GM18508 (cell line): Measurements from ENCODE around the gene TMEM26.

Experiments
- ATAC-seq: cut with Tn5 transposase; IDR thresholded peaks from one replicate; pipeline ENCODE4 v1.9.1; 2021; ENCODE audit warnings: moderate number of reproducible peaks; ENCODE audit not compliant: insufficient read depth, unreplicated experiment

TMEM26 gene

DNA sequence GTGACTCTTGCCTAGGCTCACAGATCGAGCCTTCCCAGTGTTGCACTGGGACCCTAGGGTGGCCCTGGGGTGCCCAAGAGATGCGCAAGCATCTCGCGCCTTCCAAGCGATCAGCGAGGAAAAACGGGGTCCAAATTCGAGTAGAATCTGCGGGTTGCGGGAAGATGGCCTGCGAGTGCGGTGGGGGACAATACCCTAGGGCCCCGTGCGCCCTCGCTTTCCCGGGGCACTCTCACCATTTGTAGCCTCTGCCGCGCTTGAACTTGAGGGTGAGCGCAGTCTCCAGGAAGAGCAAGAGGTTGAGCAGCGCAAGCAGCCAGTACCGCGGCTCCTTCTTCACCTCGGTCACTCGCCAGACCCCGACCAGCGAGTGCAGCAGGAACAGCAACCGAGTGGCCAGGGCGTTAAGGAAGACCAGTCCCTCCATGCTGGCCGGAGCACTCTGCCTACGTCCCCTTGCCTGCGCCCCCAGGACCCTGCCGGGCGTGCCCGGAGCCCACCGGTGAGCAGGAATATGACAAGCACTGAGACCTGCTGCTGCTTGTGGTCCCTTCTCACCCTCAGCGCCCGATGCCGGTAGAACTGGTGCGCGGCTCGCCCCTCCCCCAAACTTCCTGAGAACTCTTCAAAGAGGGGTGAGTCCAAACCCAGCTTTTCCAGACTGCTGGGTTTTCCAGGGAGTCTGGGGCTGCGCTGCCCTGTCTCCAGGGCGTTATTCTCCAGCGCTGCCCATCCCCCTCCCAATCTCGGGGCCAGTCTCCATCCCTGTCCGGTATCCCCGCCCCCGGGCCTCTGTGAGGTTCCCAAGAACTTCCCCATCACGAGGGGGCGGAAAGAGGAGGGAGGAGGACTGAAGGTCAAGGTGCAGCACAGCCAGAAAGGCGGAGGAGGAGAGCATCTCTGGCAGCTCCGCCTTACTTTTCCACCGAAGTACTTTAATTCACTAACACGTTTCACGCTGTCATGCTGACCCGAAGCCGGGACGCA is at the start of gene TMEM26:
Gene TMEM26 (minus strand): TSS at position 727 of the 987 bp plus-strand sequence. CDS start 300 bp downstream, at position 427.
- no peak for ATAC-seq

DNA sequence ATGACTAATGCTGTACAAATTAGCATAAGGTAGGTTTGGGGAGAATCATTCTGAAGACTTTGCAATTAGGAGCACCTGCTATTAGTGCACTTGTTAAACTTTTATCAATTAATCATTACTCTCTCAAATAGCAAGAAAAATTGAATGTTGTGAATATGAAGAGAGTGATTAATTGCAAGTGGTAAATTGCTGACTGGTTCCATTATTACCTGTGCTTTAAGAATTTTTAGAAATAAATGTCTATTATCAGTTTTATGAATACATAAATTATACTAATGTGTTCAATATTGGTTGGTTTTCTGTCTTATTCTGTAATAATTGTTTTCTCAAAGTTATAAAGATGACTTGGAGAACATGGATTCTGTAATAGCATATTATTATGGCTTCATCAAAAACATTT is 47.3 kb upstream of the TMEM26 start:
- ATAC-seq: no peak

DNA sequence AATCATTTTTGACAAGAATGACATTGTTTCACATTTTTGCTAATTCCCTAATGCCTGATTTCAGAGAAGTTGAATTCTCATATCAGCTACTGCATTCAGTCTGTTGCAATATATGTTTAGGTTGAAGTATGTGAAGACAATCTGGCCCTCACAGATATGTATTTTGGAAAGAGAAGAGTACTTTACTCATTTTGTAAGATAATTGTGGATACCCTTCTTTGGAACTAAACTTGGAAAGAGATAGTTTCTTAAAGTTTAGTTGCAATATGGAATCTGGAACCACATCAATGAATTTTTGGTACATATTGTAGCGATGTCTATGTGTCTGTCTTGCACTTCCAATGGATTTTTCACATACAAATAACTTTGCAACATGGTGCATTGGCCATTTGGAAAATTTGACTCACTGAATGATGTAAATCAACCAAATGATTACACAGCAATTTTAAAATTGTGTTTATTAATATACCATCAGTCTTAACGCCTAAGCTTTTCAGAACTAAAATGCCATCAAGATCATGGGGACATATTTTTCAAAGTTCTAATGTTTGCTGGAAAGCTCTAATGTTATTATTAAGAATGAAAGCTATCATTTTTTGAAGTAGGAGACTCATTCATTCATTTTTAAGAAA is 39.3 kb upstream of the TMEM26 start:
- no peak for ATAC-seq

DNA sequence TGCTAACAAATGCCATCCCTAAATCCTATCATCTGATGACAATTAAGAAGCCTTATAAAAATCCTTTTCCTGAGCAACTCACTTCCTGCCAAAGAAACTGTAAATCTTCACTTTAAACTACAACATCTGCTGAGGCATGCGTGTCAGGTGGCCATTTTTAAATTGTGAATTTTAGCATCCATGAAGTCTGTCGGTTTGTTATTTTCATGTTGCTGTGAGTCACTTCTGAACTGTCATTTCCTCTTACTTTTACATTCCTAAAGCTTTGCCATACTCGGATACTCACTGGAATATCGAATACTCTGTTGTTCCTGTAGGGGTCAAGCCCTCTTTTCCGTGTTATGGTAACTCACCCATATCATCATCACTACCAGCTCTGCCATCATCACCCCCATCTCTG is 34.3 kb upstream of the TMEM26 start:
- no peak for ATAC-seq

DNA sequence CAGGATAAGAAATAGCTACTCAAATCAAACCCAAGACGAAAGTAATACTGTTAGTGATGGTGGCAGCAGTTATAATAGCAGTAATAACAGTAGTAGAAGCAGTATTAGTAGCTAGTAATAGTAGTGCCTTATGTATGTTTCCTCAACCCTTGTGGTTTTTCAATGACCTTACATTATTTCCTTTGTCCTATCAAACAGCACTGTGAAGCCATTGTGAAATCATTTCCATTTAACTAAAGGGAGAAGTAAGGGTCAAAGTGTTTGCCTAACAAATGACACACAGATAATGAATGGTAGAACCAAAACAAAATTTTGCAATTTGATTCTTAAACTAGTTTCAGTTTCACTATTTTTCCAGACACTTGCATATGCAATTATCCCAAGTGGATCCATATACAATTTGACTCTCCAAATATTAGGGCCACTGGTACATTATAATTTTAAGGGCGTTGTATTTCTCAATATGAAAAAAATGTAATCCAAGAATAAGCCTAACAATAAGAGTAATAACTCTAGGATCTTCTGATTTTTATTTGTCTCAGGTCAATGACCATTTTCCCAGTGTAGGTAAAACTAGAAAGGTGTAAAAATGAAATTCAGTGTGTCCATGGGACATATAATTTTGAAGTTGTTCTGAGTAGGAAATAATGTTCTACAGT is 33.7 kb upstream of the TMEM26 start:
- ATAC-seq: no peak

DNA sequence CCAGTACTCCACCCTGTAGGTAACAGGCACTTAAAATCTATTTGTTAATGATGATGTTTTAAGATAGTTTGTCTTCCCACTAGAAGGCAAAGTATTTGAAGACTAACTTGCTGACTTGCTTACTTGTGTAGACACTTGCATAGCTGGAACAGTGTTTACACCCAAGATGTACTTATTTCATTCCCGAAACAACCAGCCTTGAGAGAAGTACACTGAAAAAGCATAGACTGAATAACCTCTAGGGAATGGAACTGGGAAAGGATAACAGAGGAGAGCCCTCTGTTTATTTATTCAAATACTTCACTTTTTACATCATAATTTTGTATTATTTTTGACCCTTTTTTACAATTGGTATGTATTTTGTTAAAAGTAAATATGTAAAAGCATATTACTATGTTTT is 33.1 kb upstream of the TMEM26 start:
- no peak for ATAC-seq

DNA sequence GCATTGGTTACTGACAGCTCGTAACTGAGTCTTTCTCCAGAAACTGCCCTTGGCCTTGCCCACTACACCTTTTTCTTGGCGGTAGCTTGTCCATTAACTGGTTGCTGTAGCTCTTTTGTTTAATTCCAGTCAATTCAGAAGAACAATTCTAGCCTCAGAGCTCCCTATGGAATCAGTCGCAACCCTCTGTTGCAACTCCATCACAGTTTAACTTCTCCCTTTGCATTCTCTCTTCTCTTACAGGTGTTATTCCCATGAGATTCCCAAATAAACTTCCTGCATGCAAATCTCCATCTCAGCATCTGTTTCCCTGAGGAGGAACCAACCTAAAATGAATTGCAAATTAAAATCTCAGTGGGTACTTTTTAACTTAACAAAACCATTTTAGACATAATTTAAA is 28.4 kb upstream of the TMEM26 start:
- no peak for ATAC-seq

DNA sequence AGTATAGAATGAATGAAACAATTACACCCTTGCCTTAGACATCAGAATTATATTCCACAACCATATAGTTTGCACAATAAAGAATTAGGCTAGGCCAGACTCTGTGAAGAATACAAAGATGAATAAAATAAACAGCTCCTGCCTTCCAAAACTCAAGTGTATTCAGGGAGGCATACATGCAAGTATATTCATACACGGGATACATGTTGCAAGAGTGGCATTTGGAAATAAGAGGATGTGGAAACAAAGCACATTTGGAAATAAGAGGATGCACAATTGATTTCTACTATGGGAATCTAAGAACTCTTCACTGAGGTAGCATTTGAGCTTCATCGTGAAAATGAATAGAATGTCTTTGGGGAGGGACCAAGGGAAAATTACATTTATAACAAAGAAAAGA is 27.0 kb upstream of the TMEM26 start:
- ATAC-seq: no peak

DNA sequence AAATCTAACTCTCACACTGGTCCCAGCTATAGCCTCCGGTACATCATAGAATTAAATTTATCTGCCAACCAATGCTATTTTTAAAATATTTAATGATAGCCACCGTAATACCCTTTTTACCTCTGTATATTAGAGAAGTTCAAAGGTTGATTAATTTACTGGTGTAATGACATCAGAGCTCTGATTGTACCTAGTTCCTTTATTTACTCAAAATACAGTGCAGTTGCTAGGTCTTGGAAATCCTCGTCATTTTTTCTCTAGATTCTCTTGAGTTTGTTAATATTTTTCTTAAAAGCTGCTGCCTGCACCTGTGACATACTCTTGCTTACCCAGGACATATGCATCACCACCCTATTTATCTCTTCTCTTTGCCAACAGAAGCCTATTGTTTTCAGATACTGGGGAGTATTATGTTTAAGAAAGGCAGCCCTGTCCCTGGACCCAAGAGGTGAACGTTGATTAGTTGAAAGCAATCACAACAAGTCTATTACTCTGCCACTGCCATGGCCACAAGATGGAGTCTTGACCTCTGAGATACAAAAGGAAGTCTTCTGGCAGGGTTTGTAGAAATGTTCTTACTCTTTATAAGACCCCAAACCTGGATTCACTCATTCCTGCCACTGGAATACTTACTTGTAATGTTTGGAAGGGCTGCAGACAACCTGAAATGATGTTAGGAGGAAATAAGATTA is 25.6 kb upstream of the TMEM26 start:
- no peak for ATAC-seq

DNA sequence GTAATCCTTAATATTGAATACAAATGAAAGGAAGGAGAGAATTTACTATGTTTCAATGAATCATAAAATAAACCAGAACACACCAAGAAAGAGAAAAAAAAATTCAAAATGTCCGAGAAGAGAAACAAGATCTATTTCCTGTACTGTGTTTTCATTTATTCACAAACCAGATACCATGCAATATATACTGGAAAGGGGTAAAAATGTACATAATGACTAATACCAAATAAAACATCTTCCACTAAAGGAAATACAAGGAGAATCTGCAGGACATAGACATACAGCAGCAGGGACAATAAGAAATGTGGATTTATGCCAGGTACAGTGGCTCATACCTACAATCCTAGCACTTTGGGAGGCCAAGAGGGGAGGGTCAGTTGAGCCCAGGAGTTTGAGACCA is 24.3 kb upstream of the TMEM26 start:
- ATAC-seq: no peak

DNA sequence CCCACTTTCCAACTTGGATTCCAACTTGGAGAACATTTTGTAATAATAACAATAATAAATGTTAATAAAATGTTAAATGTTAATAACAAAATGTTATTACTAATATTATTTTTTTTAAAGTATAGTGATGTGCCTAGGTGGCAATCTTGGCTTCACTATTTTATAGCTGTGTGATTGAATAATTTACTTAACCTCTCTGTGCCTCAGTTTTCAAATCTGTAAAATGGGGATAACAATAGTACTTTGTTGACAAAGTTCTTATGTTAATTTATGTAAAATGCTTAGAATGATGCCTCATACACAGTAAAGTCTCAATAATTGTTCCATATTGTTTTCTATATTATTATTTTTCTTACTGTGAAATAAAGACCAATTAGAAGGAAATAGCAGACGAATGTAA is 23.3 kb upstream of the TMEM26 start:
- no peak for ATAC-seq

DNA sequence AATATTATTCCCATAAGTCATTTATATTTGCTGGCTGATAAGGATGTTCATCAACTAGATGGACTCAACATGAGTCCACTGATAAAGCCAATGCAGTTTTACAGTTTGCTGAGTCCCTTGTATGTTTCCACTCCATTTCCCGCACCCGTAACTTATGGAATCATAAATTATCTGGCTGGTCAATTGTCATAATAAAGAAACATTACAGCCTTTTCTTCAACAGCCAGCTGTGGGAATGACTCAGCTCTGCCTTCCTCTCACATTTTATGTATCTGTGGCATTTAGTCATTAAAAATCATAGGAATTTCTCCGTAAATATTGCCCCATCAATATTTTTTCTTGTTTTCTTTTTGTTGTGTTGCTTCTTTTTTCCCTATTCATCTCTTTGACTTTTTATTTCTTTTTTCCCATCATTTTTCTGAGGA is 22.3 kb upstream of the TMEM26 start:
- no peak for ATAC-seq

DNA sequence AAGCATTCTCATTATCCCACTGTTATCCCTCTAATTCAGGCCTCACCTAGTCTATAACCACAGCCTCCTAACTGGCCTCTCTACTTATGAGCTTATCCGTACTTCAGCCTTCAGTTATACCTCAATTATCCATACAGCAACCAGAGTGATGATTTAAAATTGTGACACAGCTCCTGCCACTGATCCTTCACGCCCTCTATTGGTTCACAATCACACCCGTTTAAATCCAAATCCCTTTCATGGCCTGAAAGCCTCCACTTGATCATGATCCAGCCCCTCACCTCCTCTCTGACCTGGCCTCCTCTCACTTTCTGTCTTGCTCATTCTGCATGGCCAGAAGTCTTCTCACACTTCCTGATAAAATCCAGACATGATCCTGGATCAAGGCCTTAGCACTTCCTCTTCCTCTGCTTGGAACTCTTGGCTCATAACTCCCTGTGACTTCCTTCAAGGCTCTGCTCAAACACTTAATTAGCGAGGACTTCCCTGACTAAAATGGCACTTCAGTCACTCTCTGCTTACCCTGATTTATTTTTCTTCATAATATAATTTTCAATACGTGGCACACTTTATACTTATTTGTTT is 19.0 kb upstream of the TMEM26 start:
- no peak for ATAC-seq

DNA sequence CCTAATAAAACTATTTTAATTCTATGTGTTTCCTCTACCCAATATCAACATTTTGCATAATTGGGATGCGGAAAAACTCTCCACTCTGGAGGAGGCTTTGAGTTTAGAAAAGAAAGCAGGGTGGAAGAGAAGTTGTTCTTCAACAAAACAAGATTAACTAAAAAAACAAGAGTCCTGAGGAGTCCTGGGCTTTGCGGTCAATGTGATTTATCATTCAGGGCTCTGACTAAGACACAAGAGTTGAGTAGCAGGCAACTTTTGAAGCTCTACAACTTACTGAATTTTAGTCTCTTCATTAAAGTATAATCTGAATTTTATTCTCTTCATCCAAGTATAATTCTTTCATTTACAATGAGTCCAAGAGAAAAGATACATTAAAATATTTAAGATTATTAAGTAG is 18.3 kb upstream of the TMEM26 start:
- no peak for ATAC-seq

DNA sequence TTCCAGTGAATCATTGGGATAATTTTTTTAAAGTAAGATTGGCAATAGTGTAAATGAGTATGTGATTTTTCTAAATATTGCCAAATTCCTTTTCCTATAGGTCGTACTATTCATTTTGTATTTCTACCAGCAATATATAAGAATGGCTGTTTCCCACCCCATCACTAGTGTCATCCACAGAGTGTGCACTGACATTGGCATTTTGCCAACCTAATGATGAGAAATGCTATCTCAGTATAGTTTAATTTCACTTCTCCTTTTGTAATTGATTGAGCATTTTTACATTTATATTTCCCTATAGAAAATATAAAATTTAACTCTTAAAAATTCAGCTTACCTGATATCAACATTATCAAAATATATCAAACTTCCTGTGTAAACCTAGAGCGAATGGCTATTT is 17.6 kb upstream of the TMEM26 start:
- ATAC-seq: no peak

DNA sequence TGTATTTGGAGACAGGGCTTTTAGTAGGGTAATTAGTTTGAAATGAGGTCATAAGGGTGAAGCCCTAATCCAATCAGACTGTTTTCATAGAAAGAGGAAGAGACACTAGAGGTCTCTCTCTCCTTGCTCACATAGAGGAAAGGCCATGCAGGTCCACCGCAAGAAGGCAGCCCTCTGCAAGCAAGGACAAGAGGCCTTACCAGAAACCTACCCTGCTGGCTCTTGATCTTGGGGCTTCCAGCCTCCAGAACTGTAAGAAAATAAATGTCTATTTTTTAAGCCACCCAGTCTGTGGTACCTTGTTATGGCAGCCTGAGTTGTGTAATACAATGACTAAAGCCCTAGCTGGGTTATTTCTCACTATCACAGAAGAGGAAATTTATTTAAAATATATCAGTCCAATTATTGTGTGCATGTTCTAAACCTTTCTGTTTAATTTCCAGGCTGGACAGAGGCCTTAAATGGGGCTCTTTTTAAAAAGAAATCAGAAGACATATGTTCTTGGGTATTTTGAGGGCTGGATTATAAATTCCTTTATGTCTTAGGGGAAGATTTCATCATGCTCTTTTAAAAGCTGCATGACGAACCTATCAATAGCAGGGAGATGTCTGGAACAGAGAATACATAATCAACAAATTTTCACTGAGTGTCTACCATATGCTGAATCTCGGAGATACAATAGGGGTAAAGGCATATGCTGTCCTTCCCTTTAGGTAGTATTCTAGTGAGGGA is 12.9 kb upstream of the TMEM26 start:
- ATAC-seq: no peak

DNA sequence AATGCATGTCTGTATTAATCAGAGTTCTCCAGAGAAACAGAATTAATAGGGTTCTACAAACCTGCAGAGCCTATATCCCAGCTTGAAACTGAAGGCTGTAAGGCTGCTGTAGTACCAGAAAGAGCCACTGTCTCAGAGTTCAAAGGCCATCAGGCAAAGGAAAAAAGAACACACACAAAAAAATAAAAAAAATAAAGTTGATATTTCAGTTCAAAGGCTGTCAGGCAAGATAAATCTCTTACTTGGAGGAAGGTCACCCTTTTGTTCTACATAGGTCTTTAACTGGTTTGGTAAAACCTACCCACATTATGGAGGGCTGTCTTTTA is 12.0 kb upstream of the TMEM26 start:
- no peak for ATAC-seq

DNA sequence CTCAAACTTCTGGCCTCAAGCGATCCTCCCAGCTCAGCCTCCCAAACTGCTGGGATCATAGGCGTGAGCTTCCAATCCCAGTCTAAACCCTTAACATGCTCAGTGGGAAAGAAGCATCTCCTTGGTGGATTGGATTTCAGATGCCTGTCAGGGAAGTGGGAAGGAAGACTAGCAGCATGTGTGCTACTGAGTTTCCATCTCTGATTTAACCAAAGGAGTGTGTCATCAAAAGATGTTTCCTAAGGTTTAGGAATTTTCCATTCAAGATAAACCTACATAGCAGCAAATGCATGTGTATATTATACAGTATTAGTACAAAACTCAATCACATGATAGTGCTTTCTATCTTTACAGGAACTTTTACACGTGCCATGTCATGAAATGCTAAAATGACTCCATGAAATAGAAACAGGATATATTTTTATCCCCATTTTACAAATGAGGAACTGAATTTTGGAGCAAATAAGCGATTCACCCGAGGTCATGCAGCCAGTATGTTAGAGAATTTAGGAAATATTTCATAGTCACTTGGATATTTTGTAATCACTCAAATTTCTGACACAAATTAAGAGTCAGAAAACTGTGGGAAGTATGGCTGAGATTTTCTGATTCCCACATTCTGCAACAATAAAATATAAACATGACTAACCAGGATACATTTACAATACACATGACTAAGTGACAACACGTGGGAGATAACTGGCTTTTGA is 11.4 kb upstream of the TMEM26 start:
- ATAC-seq: no peak
